ENCODE measurements around the gene RFC1. TPM values are rescaled to one million over a fixed set of nuclear protein-coding genes. Genes with fewer than 3 reads are reported as not detected.

Gene RFC1
- polyA plus RNA-seq, 3 donors, result 8.7 to 15.0 (median 14.6) TPM

DNA sequence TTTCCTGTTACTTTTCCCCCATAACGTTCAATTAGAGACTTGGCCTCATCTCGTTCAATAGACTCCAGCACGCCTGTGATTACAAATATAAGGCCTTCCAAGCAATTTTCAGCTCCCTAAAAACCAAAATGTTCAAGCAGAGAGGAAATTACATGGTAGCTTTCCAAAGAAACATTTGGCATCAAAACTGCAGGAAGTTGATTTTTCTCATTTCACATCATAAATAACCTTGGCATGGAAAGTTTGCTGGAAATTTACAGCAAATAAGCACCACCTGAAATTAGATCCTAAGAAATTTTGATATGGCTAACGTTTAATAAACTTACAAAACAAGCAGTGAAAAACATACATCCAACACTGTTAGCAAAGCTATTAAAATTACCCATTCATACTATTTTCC lies 53.3 kb downstream of the RFC1 start:
- Mint-ChIP-seq H3K27ac (no peak overlapping the region), H3K36me3 (peaks cover 60 to 65% of the 10 kb centered on the region in 2 donors), H3K4me1 (no peaks in the 10 kb centered on the region), H3K9me3 (no peaks in the 10 kb centered on the region), H3K27me3 (ENCODE audit: low read depth in 3 of 3) (no peaks in the 10 kb centered on the region), H3K4me3 (no peak overlapping the region)
- no peak for DNase-seq
- no peak overlapping the region for H3K27ac ChIP-seq (ENCODE audit: low read depth in 1 of 2, low read length in 2 of 2)
- no peak for TF ChIP-seq CTCF (IDR thresholded peaks at IDR 0.05)
- no peaks in the 10 kb centered on the region for H3K27me3 ChIP-seq (ENCODE audit: control insufficient read depth in 2 of 2, insufficient read depth in 2 of 2, low read length in 2 of 2)
- no peaks in the 10 kb centered on the region for H3K9me3 ChIP-seq (replicated peaks in 1 of 2; ENCODE audit: control insufficient read depth in 1 of 2, insufficient read depth in 1 of 2, low read length in 2 of 2)
- H3K4me1 ChIP-seq (ENCODE audit: control insufficient read depth in 1 of 2, insufficient read depth in 2 of 2, low read length in 2 of 2), result no peaks in the 10 kb centered on the region
- H3K4me2 ChIP-seq (replicated peaks; ENCODE audit: extremely low read depth, low read length, poor library complexity, severe bottlenecking), result no peak overlapping the region
- no peak overlapping the region for H2AFZ ChIP-seq (ENCODE audit: insufficient read depth, low read depth, low read length, poor library complexity, severe bottlenecking)
- peaks cover 80 to 99% of the 10 kb centered on the region in 2 donors for H3K36me3 ChIP-seq (replicated peaks in 1 of 2; ENCODE audit: control insufficient read depth in 1 of 2, insufficient read depth in 2 of 2, low read length in 2 of 2)
- intact Hi-C loops (cut with micrococcal nuclease), result no loop called here
- WGBS (ENCODE audit: insufficient coverage), result 68% methylated on average over 4 of the region's 4 CpGs
- no peak overlapping the region for H3K9ac ChIP-seq (ENCODE audit: insufficient read depth, low read length, poor library complexity, severe bottlenecking)
- no peak overlapping the region for H3K4me3 ChIP-seq (replicated peaks in 1 of 3; ENCODE audit: low read depth in 2 of 3, low read length in 3 of 3)
- H4K20me1 ChIP-seq (ENCODE audit: insufficient read depth, low read length), result no peaks in the 10 kb centered on the region
- no peaks in the 10 kb centered on the region for H3K79me2 ChIP-seq (ENCODE audit: insufficient read depth, low read length)

GRCh38 chr4:39308611-39309010 lies 57.6 kb downstream of the RFC1 start:
- DNase-seq, result no peak
- H3K4me3 ChIP-seq (replicated peaks in 1 of 3; ENCODE audit: low read depth in 2 of 3, low read length in 3 of 3), result no peak overlapping the region
- H2AFZ ChIP-seq (ENCODE audit: insufficient read depth, low read depth, low read length, poor library complexity, severe bottlenecking), result no peak overlapping the region
- H3K27ac ChIP-seq (ENCODE audit: low read depth in 1 of 2, low read length in 2 of 2), result no peak overlapping the region
- no peaks in the 10 kb centered on the region for H3K27me3 ChIP-seq (ENCODE audit: control insufficient read depth in 2 of 2, insufficient read depth in 2 of 2, low read length in 2 of 2)
- H3K4me1 Mint-ChIP-seq, result no peaks in the 10 kb centered on the region
- no peaks in the 10 kb centered on the region for H3K4me1 ChIP-seq (ENCODE audit: control insufficient read depth in 1 of 2, insufficient read depth in 2 of 2, low read length in 2 of 2)
- no peaks in the 10 kb centered on the region for H3K27me3 Mint-ChIP-seq (ENCODE audit: low read depth in 3 of 3)
- no peaks in the 10 kb centered on the region for H3K79me2 ChIP-seq (ENCODE audit: insufficient read depth, low read length)
- H3K27ac Mint-ChIP-seq, result peak overlapping the region in 1 of 7 donors; percentile 9
- peaks cover 78 to 97% of the 10 kb centered on the region in 2 donors for H3K36me3 ChIP-seq (replicated peaks in 1 of 2; ENCODE audit: control insufficient read depth in 1 of 2, insufficient read depth in 2 of 2, low read length in 2 of 2)
- no peaks in the 10 kb centered on the region for H3K9me3 Mint-ChIP-seq
- intact Hi-C loops (cut with micrococcal nuclease), result no loop called here
- H4K20me1 ChIP-seq (ENCODE audit: insufficient read depth, low read length), result no peaks in the 10 kb centered on the region
- no peak overlapping the region for H3K4me2 ChIP-seq (replicated peaks; ENCODE audit: extremely low read depth, low read length, poor library complexity, severe bottlenecking)
- TF ChIP-seq CTCF (IDR thresholded peaks at IDR 0.05), result no peak
- no peaks in the 10 kb centered on the region for H3K9me3 ChIP-seq (replicated peaks in 1 of 2; ENCODE audit: control insufficient read depth in 1 of 2, insufficient read depth in 1 of 2, low read length in 2 of 2)
- H3K36me3 Mint-ChIP-seq, result peaks cover 75 to 84% of the 10 kb centered on the region in 2 donors
- no peak overlapping the region for H3K9ac ChIP-seq (ENCODE audit: insufficient read depth, low read length, poor library complexity, severe bottlenecking)
- 98% methylated on average over 5 of the region's 6 CpGs for WGBS (ENCODE audit: insufficient coverage)
- H3K4me3 Mint-ChIP-seq, result no peak overlapping the region

All from CD14-positive monocyte (primary cell).